ENCODE results near the gene PIK3R2. TPM values are rescaled to one million over a fixed set of nuclear protein-coding genes. Genes with fewer than 3 reads are reported as not detected.
"Not testable (repeated sequence)": the region's sequence is repeated elsewhere in the genome, so short reads cannot be mapped to it uniquely, and the experiment has no call there.

Gene PIK3R2
- polyA plus RNA-seq, 1 donor = 66.1 TPM

DNA sequence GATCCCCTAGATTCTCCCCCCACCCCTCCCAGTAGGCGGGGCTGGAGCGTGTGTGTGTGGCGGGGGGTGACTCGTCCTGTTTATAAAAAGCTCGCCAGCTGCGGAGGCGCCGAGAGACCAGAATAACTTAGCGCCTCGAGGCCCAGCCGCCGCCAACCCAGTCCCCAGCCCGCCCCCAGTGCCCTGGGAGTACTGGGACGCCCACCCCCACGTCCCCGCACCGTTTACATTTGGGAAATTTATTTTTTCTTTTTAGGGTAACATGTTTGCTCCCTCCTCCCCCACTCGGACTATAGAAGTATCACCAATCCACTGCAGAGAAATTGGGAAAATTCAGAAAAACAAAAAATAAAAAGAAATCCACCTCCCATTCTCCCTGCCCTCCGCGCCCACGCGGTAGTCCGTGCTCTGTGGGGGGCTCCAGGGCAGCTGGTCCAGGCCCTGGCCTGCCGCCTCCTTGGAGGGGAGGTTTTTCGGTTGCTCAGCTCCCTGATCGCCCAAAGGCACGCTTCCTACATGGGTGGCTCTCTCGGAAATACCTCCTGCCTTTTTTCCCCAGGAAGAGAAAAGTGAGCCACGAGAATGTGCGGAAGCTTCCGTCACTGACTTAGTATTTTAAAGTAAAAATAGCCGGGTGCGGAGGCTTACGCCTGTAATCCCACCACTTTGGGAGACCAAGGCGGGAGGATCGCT lies 52.4 kb downstream of the PIK3R2 start:
- DNase-seq = peak; percentile 83

DNA sequence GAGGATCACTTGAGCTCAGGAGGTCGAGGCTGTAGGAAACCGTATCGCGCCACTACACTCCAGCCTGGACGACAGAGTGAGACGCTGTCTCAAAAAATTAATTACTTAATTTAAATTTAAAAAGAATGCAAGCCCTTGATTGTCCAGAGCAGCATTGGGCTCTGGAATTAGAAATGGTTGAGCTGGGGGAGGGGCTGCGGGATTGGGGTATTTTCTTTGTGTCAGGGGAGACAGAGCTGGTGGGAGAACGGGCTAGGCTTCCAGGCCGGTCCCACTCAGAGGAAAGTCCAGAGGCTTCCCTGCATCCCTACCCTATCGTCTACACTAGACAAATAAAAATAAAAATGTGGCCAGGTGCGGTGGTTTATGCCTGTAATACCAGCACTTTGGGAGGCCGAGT lies 53.1 kb downstream of the PIK3R2 start:
- DNase-seq = no peak

- DNase-seq = no peak
These were observed 55.4 kb downstream of the PIK3R2 start for GRCh38 chr19:18208098-18208951.

GRCh38 chr19:18209912-18210311 lies 56.9 kb downstream of the PIK3R2 start:
- DNase-seq = not testable (repeated sequence)

GRCh38 chr19:18211683-18212082 lies 58.7 kb downstream of the PIK3R2 start:
- no peak for DNase-seq

DNA sequence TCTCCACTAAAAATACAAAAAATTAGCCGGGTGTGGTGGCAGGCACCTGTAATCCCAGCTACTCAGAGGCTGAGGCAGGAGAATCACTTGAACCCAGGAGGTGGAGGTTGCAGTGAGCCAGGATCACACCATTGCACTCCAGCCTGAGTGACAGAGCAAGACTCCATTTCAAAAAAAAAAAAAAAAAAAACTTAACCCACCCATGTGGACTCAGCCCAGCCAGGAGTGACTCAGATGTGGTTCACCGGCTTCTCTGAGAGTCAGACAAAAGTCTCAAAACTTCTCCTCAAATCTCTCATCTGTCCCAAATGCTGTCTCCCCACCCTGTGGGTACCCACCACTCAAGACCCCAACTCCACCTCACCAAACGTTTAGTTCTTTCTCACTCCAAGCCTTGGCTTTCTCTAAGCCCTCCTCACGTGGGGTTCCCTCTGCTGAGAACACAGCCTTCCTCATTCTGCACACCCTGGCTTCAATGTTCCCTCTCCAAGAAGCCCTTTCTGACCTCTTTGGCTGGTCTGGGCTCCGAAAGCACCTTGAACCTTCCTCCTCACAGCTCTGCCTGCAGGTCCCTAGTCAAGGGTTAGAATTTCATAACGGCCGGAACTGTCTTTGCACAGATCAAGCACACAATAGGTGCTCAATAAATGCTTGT lies 61.9 kb downstream of the PIK3R2 start:
- no peak for DNase-seq

DNA sequence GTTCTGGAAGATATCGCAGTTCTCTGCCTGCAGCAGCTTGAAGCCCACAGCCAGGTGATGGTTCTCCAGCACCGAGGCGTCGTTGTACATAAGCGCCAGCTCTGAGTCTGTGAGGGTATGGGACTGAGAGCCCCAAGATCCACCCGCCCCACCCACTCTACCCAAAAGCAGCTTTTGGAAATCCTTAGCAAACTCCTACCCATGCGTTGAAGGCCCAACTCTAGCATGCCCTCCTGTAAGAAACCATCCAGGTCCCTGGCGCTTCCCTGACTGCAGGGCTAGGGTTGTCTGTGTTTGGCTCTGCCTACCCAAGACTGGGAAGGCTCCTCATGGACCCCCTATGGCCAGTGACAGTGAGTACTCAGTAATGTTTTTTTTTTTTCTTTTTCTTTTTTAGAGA lies 63.8 kb downstream of the PIK3R2 start:
- DNase-seq = no peak

DNA sequence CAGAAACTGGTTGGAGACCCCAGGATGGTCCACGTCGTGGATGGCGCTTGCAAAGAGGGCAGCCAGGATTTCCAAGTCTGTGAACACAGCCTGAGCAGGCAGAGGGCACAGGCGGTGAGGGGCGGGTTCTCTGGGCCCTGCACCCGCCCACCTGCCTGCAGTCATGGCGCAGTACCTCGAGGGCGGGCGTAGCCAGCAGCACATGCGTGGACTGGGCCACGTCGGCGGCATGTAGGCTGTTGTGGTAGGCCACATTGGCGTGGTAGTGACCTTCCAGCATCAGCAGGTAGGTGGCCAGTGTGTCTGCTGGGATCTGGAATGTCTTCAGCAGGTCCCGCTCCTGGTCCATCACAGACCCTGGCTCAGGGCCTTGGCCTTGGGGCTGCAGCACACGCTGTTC lies 65.2 kb downstream of the PIK3R2 start:
- DNase-seq = no peak

GRCh38 chr19:18218600-18218999 lies 65.6 kb downstream of the PIK3R2 start:
- no peak for DNase-seq

Other genes with a start within 250 kb of the PIK3R2 start
- 72.0 TPM for gene CCDC124, start 220.1 kb upstream of the PIK3R2 start, polyA plus RNA-seq (ENCODE audit: insufficient read length)
- 0.63 TPM for gene KCNN1, start 186.1 kb upstream of the PIK3R2 start, polyA plus RNA-seq (ENCODE audit: insufficient read length)
- 4.5 TPM for gene ARRDC2, start 145.0 kb upstream of the PIK3R2 start, polyA plus RNA-seq (ENCODE audit: insufficient read length)
- gene IL12RB1, start 66.2 kb upstream of the PIK3R2 start, polyA plus RNA-seq (ENCODE audit: insufficient read length) = 0.75 TPM
- gene MAST3, start 55.4 kb upstream of the PIK3R2 start, polyA plus RNA-seq (ENCODE audit: insufficient read length) = 17.3 TPM
- 2.9 TPM for gene IFI30, start 20.6 kb downstream of the PIK3R2 start, polyA plus RNA-seq (ENCODE audit: insufficient read length)
- gene MPV17L2, start 40.1 kb downstream of the PIK3R2 start, polyA plus RNA-seq (ENCODE audit: insufficient read length) = 6.5 TPM
- 5.1 TPM for gene RAB3A, start 50.9 kb downstream of the PIK3R2 start, polyA plus RNA-seq (ENCODE audit: insufficient read length)
- 7.1 TPM for gene PDE4C, start 73.3 kb downstream of the PIK3R2 start, polyA plus RNA-seq (ENCODE audit: insufficient read length)
- 4.9 TPM for gene IQCN, start 121.3 kb downstream of the PIK3R2 start, polyA plus RNA-seq (ENCODE audit: insufficient read length)
- gene JUND, start 128.5 kb downstream of the PIK3R2 start, polyA plus RNA-seq (ENCODE audit: insufficient read length) = 139 TPM
- gene LSM4, start 169.9 kb downstream of the PIK3R2 start, polyA plus RNA-seq (ENCODE audit: insufficient read length) = 93.0 TPM
- gene PGPEP1, start 187.4 kb downstream of the PIK3R2 start, polyA plus RNA-seq (ENCODE audit: insufficient read length) = 14.4 TPM
- gene GDF15, start 233.0 kb downstream of the PIK3R2 start, polyA plus RNA-seq (ENCODE audit: insufficient read length) = 0.41 TPM
- 2.6 TPM for gene LRRC25, start 244.5 kb downstream of the PIK3R2 start, polyA plus RNA-seq (ENCODE audit: insufficient read length)

Data from hindlimb muscle (tissue), 1 donor.